ENCODE data around the gene DACT3.

DNA sequence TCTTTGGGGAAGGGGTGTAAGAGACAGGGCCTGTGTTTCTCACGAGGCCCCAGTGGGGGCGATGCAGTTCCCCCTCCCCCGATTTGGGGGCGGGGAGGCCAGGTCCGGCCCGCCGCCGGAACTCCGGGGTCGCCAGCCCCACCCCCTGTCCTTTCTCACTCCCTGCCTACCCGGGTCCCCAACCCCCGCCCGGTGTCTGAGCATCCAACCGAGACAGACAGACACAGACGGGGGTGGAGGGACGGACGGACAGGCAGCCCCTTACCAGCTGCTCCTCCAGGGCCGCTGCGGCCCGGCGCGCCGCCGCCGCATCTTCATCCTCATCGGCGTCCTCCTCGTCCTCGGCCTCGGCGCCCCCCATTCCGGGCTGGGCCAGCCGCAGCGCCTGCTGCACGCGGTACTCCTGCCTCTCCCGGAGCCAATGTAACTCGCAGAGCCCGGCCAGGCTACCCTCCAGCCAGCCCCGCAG, 397 bp downstream of the DACT3 start:
- TF ChIP-seq, protein P1, sequence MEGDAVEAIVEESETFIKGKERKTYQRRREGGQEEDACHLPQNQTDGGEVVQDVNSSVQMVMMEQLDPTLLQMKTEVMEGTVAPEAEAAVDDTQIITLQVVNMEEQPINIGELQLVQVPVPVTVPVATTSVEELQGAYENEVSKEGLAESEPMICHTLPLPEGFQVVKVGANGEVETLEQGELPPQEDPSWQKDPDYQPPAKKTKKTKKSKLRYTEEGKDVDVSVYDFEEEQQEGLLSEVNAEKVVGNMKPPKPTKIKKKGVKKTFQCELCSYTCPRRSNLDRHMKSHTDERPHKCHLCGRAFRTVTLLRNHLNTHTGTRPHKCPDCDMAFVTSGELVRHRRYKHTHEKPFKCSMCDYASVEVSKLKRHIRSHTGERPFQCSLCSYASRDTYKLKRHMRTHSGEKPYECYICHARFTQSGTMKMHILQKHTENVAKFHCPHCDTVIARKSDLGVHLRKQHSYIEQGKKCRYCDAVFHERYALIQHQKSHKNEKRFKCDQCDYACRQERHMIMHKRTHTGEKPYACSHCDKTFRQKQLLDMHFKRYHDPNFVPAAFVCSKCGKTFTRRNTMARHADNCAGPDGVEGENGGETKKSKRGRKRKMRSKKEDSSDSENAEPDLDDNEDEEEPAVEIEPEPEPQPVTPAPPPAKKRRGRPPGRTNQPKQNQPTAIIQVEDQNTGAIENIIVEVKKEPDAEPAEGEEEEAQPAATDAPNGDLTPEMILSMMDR (conservative IDR thresholded peaks at IDR 0.05; ENCODE audit: low read depth, low read length), result no peak
- no peak for TF ChIP-seq POLR2A (IDR thresholded peaks at IDR 0.05; ENCODE audit: low read depth, low read length)
- TF ChIP-seq RFX5 (IDR thresholded peaks at IDR 0.05; ENCODE audit: low read depth, low read length), result no peak
- no peak for TF ChIP-seq NFE2L2 (IDR thresholded peaks at IDR 0.05; ENCODE audit: low read depth, low read length)
- no peak for TF ChIP-seq MAFK (IDR thresholded peaks at IDR 0.05; ENCODE audit: low read depth, low read length)
- no peak for TF ChIP-seq SMC3 (IDR thresholded peaks at IDR 0.05; ENCODE audit: low read depth, low read length)
- no peak for TF ChIP-seq RCOR1 (IDR thresholded peaks at IDR 0.05; ENCODE audit: insufficient replicate concordance, low read length)
- TF ChIP-seq, protein P2, sequence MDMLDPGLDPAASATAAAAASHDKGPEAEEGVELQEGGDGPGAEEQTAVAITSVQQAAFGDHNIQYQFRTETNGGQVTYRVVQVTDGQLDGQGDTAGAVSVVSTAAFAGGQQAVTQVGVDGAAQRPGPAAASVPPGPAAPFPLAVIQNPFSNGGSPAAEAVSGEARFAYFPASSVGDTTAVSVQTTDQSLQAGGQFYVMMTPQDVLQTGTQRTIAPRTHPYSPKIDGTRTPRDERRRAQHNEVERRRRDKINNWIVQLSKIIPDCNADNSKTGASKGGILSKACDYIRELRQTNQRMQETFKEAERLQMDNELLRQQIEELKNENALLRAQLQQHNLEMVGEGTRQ (IDR thresholded peaks at IDR 0.05; ENCODE audit: low read depth, low read length), result no peak
- no peak for TF ChIP-seq RAD21 (IDR thresholded peaks at IDR 0.05; ENCODE audit: low read length)
